HG03064 (cell line): ENCODE data around the gene C1QTNF8.

ENCODE experiments used
- ATAC-seq: cut with Tn5 transposase; IDR thresholded peaks from one replicate; pipeline ENCODE4 v1.9.1; 2021; ENCODE audit warnings: low read depth; ENCODE audit not compliant: unreplicated experiment

C1QTNF8 gene

DNA sequence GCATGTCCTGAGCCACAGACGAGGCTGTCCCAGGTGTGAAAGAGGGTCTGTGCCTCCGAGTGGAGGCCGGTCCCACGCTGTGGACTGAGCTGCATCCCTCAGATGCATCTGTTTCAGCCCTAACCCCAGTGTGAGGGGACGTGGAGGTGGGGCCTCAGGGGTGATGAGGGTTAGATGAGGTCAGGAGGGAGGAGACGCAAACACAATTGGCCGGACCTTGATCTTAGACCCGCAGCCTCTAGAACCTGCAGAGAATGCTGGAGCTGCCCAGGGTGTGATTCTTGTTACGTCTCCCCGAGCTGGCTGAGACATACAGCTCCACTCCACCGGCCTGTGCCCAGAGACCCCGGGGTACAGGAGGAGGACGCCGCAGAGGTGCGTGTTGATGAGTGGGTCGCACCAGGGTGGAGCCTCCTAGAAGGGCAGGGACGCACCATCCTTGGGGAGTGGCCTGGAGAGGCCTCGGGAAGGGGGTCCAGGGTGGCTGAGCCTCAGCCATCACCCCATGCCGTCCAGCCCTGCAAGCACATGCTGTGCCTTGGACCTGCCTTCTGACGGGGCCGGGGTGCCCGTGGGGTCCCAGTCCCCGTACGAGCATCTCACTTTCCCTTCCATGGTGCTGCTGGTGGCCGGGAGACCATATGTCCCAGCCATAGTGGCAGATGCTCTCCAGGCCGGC, 16.6 kb upstream of the C1QTNF8 start:
- ATAC-seq, result no peak

DNA sequence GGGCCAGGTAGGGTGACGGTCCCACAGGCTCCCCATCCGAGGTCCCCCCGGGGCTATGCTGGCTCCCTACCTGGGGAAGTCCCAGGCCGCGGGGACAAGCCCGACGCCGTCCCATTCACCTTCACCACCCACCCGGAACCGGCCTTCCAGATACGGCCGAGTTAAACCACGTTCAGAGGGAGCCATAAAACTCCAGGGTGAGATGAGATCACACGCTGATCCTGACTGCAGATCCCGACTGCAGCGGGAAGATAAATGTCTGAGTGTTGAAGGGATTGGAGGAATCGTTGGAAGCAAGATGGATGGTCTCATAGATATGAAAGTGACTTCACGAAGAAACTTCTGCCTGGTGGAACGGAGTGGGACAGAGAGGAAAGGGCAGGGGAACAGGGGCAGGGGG, 13.6 kb upstream of the C1QTNF8 start:
- no peak for ATAC-seq

DNA sequence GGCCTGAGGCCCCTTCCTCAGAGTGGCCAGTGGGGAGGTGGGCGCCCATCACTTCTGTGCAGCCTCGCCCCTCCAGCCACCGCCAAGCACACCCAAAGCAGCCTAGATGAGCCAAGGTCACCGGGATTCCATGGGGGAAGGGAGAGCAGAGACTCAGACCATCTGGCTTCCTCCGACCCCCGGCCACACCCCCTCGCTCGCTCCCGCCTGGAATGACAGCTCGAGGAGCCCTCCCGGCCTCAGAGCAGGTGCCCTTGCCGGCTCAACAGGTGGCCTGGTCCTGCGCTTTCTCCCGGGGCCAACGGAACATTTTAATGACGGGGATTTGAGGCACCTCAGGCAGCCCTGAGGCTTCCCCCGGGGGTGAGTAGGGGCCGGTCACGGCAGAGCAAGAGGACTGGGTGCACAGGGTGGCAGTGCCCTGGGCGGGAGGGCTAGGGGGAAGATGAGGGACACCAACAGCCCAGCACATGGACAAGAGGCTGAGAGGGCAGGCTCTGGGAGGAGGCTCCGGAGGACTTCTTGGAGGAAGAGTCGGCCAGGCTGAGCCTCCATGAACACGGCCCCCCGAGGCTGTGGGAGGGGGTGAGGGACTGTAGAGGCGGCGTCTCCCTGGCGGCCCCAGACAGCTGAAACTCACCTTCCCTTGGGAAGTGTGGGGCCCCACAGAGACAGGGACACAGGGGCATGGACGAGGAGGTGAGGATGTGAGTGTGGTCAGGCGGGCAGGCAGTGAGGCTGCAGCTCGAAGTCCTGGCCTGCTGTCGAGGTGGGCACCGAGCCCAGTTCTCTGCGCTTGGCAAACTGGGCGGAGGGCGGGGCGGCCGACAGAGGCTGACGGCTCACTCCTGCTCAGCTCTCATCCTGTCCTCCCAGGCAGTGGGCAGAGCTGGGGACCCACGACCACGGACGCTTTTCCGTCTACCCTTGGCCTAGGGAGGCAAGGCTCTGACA, 12.5 kb upstream of the C1QTNF8 start:
- ATAC-seq, result no peak

DNA sequence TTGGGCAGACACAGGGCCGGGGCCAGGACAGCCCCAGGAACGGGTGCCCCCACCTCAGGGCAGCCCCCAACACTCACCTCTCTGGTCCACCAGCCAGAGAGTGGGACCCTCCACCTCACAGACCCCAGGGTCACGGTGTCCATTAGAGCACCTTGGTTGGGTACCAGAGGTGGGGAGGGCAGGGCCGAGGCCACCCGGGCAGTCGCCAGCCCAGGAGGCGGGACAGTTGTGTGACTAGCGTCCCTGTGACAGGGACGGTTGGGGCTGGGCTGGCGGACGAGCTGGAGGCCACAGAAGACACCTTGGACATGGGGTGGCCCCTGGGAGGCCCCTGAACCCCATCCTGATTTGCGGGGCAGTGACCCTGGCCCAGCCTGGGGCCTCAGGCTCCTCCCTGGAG, 11.7 kb upstream of the C1QTNF8 start:
- no peak for ATAC-seq

DNA sequence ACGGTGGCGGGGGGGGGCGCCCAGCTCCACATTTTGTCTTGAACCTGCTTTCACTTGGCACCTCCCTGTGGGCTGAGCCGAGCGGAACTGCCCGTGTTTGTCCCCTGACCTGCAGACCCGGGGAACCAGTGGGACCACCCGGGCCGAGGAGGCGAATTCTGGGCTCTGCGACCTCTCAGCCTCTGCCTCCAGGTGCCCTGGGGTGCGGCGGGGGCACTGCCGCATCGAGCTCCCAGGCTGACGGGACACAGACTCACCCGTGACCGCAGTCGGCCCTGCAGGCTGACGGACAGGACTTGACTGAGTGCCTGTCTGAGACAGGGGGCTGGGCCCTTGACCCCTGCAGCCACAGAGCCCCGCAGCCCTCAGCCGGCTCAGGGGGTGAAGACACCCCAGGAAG, 11.1 kb upstream of the C1QTNF8 start:
- no peak for ATAC-seq

DNA sequence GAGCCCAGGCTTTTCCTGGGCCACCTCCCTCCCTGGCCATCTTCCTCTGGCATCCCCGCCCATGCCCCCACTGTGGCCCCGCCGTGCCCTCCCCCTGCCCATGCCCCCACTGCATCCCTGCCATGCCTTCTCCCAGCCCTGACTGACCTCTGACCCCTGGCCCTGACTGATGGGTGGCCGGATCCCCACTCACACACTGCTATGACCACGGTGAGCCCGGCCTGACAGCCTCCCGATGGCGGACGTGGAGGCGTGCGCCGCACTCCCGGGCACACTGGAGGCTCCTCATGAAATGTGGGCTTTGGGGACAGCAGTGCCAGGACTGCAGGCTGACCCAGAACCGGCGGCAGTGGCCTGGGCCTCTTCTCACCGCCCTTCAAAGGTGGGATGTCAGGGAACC, 10.6 kb upstream of the C1QTNF8 start:
- ATAC-seq, result no peak

DNA sequence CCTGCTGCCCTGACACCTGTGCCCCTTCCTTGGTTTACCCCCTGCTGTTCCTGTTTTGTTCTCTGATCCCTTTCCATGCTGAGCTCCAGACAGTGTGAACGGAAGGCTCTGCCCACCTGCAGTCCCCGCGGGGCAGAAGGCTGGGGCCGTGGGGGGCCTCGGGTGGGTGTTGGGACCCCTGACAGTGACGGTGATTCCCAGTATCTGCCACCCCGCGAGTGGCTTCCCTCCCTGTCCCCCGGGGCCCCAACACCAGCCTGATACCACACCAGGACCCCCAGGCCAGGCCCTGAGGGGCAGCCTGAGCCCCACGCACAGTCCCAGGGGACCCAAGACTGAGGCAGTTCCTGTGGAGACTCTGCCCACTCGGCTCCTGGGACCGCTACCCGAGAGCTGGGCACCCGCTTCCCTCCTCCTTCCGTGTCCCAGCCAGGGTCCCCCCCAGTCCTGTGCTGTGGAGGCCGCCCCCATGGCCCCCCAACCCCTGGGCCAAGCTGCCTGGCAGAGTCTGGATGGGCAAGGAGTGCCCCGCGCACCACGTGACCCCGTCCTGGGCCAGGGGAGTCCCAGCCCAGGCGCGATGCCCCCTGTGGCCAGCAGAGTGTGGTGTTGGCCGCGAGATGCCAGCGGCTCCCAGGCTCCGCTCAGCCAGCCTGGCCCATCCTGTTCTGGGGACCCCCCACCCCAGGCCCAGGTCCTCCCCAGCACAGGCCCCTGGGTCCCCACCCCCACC, 10.0 kb upstream of the C1QTNF8 start:
- no peak for ATAC-seq

DNA sequence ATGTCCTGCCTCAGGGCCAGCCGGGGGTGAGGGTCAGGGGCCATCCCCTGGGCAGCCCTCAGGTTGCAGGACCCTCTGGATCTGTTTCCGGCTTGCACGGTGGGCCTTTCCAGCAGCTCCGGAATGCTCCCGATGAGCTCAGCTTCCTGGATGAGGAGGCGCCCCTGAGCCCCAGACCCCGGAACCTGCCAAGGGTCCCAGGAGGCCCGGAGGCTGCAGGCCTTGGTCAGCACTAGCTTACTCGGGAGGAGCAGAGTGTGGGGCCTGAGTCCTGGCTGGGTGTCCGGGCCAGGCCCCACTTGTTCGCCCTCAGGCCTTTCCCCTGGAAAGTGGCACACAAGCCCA, 7.6 kb upstream of the C1QTNF8 start:
- ATAC-seq, result no peak

DNA sequence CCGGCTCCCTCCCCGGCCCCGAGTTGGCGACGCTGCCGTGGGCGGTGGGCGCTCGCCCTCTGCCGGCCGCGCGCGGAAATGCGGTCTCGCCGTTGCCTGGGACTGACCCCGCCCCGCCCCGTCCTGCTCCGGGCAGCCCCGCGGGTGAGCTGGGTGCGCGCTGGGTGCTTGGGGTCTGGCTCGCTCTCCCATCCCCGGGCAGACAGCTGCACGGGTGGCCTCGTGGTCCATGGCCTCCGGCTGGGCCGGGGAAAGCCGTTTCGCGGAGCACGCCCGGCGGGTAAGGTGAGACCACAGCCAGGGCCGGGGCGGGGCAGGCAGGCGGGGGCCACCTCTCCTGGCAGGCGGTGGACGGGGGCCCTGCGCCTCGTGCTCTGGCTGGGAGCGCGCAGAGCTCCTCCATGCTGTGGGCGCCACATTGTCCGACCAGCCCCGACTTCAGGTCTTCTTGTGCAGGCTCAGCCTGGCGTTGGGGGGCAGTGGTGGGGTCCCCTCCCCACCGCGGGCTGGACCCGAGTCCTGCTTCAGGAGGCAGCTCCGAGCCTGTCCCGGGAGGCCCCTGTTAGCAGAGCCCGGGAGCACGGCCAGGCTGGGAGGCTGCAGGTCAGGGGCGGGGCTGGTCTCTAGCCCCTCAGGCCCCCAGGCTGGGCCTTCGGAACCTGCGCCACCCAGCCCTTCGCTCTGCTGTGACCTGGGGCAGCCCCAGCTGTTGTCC, 7.0 kb upstream of the C1QTNF8 start:
- no peak for ATAC-seq

DNA sequence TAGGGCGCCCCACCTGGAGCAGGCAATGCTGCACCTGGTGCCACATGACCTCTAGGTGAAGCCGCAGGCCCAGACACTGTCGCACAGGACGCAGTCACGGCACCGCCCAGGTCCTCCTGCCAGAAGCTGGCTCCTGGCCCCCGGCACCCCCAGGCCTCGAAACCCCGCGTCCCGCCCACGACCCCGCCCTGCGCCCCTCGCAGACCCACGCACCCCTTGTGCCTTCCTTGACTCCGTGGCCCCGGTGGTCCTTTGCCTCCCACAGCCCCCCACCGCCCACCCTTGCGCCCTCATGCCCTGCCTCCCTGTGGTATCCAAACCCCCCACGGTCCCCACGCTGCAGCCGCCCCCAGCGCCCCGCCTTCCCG, 6.3 kb upstream of the C1QTNF8 start:
- ATAC-seq, result no peak

DNA sequence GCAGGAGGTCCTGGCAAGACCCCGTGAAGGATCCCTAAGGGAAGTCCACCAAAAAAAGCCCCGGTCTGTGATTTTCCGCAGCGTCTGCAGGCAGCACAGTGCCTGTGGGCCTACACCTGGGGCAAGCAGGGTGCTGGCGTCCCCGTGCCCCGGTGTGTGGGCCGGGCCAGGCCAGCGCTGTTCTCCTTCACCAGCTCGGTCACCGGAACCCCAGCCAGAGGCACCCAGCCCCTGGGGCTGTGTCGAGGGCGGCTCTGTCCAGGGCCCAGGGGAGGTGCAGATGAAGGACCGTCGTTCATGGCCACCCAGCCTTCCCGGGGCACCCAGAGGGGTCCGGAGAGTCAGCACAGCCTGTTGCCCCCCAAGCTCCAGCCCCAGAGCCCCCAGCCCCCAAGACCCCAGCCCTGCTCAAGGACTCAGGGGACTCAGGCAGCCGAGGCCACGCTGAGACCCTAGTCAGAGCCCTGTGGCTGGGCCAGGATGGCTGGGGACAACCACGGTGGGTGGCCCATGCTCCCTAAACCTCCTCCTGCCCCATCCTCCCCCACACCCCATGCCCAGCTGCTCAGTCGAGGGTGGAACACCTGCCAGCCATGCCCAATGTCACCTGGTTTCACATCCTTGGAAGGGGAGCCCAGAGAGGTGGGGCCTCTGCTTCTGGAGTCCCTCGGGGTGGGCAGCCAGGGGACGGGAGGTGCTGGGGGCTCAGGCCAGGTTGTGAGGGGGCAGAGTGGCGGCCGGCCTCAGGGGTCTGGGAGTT, 5.7 kb upstream of the C1QTNF8 start:
- ATAC-seq, result no peak

DNA sequence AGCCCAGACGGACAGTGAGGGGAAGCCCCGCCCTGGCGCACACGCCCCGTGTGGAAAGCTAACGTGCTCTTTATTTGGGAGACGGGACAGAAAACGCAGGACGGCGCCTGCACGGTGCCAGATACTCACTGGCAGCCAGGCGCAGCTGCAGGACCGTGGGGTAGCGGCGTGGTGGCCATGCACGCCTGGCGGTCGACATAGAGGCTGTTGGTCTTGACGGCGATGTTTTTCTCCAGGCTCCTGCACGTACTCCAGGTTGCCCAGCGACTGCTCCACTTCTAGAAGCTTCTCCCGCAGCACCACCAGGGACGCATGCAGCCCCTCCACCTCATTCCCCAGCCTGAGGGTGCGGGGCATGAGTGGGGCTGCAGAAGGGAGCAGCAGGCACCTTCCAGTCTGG, 5.1 kb upstream of the C1QTNF8 start:
- ATAC-seq, result no peak

DNA sequence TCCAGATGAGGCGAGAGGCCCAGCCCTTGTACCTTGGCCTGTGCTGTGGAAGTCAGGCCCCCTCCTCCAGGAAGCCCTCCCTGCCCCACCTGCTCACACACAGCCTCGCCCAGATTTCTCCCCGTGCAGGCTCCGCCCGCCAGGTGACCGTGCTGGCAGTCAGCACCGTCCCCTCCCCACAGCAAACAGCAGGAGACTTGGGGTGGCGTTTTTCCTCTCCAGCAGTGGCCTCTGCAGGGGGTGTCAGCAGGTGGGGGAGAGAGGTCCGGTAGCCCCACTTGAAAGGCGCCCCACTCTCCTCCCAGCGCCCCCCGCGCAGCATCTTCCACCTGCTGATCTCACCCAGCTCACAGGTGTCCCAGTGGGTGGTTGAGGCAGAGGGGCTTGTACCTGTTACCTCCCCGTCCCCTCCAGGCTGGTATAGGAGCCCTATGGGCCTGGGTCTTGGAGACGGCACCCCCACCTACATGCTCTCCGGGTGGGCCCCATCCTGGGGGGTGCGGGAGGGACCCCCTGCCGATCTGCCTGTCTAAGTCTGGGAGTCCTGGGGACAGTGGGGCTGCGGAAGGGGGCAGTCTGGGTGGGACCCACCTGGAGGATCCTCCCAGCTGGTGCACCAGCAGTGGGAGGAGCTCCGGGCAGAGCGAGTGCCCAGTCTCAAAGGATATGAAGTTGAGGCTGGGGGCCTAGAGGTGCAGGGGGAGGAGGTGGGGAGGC, 4.2 kb upstream of the C1QTNF8 start:
- no peak for ATAC-seq

DNA sequence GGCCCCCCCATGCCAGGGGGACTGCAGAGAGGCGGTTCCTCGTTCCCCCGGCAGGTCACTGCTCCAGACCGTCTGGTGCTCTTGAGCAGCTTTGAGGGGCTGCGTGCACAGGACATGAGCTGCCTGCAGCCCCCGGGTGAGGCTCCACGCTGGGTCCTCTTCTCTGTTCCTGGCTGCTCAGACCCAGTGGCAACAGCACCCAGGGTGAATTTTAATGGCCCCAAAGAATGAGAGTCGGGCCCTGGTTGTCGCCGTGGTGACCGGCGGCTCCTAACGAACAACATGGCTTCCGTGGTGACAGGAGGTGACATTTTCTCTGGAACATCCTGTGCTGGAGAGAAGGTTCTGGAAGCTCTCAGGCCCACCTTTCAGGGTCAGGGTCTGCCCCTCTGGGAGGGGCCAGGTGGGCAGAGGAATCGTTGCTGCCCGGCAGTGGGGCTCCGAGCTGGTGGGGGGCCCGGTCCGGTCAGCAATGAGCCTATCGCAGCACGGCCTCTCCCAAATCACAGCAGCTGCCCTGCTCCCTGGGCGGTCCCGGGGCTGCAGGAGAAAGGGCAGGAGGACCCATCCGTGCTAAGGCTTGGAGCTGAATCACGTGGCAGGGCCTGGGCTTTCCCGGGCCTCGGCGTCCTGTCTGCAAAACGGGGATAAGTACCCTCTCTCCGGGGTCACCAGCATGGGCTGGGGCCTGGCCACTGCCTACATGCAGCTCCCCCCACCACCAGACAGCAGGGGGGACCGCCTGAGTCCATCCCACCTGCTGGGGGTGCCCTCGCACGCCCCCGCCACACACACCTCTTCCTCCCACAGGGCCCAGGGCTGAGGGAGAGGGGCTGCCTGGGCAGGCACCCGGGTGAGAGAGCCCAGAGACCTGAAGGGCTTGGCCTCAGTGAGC, 3.4 kb upstream of the C1QTNF8 start:
- no peak for ATAC-seq

DNA sequence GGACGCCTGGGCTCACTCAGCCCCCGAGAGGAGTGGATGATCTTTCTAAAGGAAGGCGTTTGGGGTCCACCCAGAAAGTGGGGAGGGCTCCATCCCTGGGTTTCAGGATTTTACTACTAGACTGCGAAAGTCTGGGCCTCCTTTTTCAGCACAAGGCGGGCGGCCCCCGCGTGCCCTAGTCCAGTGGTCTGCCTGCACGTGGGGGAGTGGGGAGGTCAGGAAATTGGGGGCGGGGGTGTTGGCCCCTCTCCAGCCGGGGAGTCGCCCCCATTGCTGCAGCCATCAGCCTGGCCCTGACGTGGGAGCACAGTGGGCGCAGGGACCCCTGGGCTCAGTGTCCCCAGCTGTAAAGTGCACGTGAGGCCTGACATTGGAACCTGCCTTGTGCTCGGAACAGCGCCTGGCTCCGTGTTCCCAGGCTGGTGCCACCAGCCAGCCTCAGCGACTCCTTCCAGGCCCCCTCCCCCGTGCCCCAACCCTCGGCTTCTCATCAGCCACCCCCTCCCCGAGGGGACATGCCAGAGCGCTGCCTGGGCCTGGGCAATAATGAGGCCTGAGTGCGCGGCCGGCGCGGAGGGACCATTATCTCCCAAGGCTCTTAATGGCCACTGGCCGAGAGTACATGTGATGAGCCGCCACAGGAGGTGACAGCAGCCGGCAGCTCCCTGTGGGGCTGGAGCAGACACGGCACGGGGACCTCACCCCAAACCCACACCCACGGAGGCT, 2.4 kb upstream of the C1QTNF8 start:
- ATAC-seq, result no peak

DNA sequence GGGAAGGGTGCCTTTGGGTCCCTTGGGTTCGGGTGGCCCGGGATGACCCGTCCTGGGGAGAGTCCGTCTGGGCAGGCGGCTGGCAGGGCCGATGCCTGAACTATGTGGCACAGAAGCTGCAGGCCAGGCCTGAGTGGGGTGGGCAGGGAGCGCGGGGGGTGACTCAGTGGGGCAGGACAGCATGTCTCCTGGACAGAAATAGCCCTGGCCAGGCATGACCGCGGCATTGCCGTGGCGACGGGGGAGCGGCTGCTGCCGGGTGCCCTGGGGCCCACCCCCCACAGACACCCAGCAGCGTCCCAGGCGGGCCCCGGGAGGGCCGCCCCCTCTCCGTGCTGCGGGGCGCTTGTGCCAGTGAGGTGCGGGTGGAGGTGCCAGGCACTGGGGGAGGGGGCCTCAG, 1.8 kb upstream of the C1QTNF8 start:
- ATAC-seq, result no peak

DNA sequence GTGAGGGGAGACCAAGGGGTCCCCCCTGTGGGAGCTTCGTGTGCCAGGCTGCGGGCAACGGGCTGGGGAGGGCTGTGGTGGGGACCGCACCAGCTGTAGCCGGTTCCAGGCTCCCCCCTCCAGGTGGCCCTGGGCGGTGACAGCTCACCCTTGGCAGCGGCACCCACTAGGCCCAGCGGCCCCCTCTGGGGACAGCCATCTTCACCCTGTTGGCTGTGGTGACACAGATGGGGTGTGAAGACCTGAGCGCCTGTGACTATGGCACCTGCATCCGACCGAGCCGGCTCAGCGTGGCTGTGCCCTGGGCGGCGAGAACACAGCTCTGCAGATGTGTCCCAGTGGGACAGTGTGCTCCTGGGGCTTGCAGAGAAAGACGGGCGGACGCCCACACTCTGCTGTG, 1.1 kb upstream of the C1QTNF8 start:
- ATAC-seq, result no peak
